GM21390 (cell line): ENCODE results near the gene TMEM35B.
"Not testable (repeated sequence)": the region's sequence is repeated elsewhere in the genome, so short reads cannot be mapped to it uniquely, and the experiment has no call there.

Source experiments
- ATAC-seq: cut with Tn5 transposase; IDR thresholded peaks from one replicate; pipeline ENCODE4 v1.9.1; 2021; ENCODE audit not compliant: unreplicated experiment

The TMEM35B gene

DNA sequence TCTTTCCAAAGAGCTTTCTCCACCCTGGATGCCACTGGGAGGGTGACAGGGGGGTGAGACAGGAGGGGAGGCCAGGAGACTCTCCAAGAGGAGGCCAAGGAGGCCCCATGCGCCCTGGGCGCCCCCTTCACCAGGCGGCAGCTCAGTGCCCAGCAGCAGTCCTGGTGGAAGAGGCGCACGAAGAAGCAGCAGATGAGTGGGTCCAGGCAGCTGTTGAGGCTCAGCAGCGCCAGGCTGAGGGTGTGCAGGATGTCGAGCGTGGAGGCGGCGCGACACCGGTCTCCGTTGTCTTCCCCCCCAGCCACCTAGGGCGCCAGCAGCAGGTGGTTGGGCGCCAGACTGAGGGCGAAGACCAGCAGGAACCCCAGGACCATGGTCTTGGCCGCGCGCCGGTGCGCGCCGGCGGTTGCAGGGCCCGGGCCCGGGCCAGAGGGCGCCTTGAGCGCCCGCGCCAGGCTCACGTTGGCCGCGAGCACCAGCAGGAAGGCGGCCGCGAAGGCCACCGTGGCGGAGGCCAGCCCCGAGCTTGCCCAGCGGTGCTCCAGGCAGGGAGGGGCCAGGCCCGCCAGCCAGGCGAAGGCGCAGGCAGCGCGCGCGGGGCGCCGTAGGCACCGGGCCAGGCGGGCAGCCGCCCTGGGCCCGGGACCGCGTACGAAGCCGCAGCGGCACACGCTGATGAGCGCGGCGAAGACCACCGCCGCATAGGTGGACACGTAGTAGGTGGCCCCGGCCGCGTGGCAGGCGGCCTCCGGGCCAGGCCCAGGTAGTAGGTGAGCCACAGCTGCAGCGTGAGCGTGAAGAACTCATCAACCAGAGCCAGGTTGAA lies 8.6 kb downstream of the TMEM35B start:
- ATAC-seq = no peak

DNA sequence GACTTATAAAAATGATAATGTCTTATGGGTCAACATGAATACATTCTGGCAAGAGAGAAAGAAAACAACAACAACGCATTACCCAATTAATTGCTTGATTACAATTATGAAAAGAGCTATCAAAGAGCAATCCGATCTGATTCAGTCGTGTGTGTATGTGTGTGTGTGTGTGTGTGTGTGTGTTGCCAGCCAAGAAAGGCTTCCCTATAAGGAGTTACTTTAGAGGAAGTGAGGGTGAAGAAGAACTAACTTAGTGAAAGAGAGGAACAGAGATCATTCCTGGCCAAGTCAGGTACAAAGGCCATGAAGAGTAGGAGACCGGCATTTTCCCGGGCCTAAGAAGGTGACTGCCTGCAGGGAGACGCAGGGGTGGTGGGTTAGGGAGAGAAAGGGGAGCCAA lies 9.4 kb downstream of the TMEM35B start:
- no peak for ATAC-seq

DNA sequence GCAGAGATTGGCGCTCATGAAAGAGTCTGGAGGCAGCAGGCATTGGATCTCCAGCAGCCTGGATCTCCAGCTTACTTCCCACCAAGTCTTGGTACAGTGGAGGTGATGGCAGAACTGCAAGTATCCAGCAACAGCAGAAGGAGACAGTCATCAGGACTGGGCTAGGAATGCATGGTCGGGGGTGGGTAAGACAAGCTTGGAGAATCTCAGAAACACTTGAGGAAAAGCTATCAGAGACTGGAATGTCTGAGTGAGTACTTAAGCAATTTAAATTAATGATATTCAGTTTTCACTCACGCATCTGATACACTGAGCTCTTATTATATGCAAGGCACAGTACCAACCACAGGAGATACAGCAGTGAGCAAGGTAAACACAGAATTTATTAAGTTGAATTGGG lies 9.8 kb downstream of the TMEM35B start:
- ATAC-seq = no peak

DNA sequence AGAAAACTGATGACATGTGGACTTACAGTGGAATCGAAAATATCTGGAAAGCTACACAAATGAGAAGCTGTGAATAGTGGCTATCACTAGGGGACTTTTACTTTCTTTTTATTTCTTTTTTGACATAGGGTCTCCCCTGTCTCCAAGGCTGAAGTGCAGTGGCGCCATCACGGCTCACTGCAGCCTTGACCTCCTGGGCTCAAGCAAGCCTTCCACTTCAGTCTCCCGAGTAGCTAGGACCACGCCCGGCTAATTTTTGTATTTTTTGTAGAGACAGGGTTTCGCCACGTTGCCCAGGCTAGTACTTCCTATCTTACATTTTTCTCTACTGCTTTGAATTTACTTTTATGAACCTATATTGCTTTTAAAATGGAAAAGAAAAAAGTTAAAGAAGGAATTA lies 10.5 kb downstream of the TMEM35B start:
- no peak for ATAC-seq

DNA sequence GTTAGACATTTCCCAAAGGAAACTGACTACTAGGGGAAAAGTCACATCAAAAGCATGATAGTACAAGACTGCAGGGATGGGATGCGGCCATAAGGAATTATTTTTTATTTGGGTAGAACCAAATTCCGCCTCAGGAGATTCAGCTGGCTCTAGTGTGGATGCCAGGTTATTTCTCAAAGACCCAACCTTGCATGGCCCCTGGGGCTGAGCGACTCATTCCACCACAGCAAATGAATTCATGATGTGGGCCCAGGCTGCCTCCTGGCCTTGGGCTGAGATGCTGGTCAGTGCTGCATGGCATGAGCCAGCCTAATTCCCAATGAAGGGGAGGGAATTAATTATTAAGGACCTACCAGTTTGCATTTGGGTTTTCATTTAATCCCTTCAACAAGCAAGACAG lies 11.8 kb downstream of the TMEM35B start:
- no peak for ATAC-seq

DNA sequence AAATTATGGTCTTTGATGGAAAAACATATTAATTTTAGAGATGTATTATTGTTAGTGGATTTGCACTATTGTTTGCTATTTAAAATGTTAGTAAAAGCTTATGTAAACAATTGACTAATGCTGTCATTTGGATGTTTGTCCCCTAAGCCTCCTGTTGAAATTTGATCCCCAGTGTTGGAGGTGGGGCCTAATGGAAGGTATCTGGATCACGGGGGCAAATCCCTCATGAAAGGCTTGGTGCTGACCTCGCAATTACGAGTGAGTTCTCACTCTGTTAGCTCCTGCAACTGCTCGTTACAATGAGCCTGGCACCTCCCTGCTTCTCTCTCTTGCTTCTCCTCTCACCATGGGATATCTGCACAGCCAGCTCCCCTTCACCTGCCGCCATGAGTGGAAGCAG lies 14.3 kb downstream of the TMEM35B start:
- no peak for ATAC-seq

DNA sequence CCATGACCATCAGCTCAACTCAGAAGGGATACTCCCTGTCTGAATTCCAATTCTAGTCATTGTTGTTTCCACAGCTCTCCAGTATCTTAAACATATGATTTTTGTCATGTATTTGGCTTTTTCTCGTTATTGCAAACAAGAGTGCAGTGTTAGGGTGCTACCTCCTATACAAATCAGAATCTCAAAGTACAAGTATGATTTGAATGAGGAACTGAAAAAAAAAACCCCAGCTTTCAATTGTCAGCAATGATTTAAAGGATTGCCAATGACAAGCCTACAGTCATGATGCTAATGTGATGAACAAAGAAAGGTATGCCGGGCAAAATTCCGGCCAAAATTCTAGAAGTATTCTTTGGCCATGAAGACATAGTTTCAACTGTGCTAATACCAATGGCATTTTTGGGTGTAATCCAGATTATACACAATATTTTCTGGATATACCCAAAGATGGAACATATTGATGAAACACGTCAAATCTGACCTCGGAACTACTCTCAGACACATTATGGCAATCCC lies 14.9 kb downstream of the TMEM35B start:
- no peak for ATAC-seq

DNA sequence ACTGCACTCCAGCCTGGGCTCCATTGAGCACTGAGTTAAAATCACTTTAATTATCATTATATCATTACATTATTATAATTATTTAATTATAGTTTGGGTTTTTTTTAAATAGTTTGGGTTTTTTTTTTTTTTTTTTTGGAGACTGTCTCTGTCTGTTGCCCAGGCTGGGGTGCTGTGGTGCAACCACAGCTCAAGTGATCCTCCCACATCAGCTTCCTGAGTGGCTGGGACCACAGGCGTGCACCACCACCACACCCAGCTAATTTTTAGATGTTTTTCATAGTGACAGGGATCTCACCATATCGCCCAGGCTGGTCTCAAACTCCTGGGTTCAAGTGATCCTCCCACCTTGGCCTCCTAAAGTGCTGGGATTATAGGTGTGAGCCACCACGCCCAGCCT lies 16.9 kb downstream of the TMEM35B start:
- not testable (repeated sequence) for ATAC-seq

DNA sequence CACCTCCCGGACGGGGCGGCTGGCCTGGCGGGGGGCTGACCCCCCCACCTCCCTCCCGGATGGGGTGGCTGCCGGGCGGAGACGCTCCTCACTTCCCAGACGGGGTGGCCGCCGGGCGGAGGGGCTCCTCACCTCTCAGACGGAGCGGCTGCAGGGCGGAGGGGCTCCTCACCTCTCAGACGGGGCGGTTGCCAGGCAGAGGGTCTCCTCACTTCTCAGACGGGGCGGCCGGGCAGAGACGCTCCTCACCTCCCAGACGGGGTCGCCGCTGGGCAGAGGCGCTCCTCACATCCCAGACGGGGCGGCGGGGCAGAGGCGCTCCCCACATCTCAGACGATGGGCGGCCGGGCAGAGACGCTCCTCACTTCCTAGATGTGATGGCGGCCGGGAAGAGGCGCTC lies 17.5 kb downstream of the TMEM35B start:
- not testable (repeated sequence) for ATAC-seq

DNA sequence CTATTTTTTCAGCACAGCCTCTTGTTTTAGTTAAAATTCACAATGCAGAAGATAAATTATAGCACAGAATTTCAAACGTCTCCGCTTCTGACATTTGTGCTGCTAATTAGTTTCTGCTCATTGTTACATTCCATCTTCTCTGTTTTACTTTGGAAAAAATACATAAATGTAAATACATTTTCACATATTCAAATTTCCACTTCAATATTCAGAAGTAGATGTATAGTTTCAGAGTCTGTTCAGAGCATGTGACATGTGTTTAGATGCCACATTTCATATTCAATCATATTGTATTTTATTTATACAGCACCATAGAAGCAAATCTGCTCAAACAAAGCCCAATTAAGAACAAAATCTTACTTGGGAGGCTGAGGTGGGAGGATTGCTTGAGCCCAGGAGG lies 19.6 kb downstream of the TMEM35B start:
- no peak for ATAC-seq

DNA sequence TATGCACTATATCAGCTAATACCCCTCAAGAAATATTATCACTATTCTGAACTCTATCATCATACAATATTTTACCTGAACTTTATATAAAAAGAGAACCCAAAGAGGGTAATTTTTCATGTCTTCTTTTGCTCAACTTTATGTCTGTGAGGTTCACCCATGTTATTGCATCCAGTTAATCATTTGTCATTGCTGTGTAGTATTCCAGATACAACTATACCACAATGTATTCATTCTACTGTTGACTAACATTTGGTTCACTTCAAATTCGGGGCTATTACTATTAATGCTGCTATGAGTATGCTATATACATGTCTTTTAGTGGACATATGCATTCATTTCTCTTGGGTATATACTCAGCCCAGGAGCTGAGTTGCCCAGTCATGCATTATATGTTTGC lies 34.7 kb downstream of the TMEM35B start:
- no peak for ATAC-seq

DNA sequence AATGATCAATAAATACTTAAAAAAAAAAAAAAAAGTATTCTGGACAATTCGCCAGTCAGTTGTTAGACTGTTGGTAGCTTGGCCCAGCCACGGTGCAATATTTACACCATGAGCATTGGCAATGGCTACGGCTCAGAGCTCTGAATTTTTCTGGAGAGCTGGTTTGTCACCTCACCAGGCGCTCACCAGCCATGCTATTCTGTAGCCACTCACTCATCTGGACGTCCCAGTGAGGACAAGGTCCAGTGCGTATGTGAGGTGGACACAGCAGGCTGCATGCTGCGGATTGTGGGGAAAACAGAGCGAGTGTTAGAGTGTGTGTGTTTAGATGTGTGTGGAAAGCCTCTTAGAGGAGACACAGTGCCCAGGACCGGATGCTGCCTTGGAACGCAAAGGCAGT lies 36.4 kb downstream of the TMEM35B start:
- not testable (repeated sequence) for ATAC-seq

DNA sequence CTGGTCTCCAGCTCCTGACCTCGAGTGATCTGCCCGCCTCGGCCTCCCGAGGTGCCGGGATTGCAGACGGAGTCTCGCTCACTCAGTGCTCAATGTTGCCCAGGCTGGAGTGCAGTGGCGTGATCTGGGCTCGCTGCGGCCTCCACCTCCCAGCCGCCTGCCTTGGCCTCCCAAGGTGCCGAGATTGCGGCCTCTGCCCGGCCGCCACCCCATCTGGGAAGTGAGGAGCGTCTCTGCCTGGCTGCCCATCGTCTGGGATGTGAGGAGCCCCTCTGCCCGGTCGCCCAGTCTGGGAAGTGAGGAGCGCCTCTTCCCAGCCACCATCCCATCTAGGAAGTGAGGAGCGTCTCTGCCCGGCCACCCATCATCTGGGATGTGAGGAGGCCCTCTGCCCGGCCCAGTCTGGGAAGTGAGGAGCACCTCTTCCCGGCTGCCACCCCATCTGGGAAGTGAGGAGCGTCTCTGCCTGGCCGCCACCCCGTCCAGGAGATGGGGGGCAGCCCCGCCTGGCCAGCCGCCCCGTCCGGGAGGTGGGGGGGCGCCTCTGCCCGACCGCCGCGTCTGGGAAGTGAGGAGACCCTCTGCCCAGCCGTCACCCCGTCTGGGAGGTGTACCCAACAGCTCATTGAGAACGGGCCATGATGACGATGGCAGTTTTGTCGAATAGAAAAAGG lies 37.4 kb downstream of the TMEM35B start:
- ATAC-seq = not testable (repeated sequence)

DNA sequence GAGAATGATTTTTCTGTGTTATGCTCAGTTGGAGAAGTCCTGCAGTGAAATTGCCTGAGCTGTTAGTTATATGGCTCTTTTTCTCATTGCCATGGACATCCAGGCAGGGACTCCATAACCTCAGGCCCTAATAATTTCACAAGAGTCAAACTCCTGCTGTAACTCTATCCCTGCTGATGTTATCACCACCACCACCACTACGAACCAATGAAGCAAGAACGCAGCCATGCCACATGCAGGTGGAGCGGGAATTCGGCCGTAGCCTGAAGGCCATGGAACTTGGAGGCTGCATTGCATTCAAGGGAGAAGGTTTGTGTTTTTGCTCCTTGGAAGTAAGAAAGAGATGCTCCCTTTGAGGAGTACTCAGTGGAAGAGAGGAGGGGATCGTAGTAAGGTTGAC lies 38.9 kb downstream of the TMEM35B start:
- ATAC-seq = no peak

DNA sequence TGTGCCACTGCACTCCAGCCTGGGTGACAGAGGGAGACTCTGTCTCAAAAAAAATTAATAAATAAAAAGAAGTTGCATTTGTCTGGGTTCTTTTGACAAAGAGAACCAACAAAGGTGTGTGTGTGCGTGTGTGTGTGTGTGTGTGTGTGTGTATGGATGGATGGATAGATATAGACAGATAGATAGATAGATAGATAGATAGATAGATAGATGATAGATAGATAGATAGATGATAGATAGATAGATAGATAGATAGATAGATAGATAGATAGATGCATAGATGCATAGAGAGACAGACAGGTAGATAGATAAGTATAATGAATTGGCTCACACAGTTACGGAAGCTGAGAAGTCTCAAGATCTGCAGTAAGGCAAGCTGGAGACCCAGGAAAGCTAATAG lies 43.3 kb downstream of the TMEM35B start:
- ATAC-seq = not testable (repeated sequence)
